ENCODE measurements around the gene RNF169.

DNA sequence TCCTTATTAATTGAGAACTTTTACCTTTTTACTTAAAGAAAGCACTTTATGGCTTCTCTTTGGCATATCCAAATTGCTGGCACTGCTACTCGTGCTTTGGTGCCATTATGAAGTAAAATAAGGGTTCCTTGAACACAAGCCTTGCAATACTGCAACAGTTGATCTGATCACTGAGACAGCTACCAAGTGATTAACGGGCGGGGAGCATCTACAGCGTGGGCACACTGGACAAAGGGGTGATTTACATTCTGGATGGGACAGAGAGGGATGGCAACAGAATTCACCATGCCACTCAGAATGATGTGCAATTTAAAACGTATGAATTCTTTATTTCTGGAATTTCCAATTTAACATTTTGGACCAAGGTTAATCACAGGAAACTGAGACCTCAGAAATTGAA is 25.1 kb upstream of the RNF169 start:
- TF ChIP-seq, protein P1, sequence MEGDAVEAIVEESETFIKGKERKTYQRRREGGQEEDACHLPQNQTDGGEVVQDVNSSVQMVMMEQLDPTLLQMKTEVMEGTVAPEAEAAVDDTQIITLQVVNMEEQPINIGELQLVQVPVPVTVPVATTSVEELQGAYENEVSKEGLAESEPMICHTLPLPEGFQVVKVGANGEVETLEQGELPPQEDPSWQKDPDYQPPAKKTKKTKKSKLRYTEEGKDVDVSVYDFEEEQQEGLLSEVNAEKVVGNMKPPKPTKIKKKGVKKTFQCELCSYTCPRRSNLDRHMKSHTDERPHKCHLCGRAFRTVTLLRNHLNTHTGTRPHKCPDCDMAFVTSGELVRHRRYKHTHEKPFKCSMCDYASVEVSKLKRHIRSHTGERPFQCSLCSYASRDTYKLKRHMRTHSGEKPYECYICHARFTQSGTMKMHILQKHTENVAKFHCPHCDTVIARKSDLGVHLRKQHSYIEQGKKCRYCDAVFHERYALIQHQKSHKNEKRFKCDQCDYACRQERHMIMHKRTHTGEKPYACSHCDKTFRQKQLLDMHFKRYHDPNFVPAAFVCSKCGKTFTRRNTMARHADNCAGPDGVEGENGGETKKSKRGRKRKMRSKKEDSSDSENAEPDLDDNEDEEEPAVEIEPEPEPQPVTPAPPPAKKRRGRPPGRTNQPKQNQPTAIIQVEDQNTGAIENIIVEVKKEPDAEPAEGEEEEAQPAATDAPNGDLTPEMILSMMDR (IDR thresholded peaks at IDR 0.05), result no peak
- TF ChIP-seq EP300 (IDR thresholded peaks at IDR 0.05) (no peak), POLR2A (IDR thresholded peaks at IDR 0.05) (no peak), POLR2AphosphoS5 (IDR thresholded peaks at IDR 0.05) (no peak)
